Activated CD4-positive, CD25-positive, alpha-beta regulatory T cell (primary cell): ENCODE measurements around the gene CANX.

Experiments used
- DNase-seq, 4 experiments: peaks; one replicate each; lab custom pipeline; 2025; lab: John Stamatoyannopoulos, UW

CANX gene

GRCh38 chr5:179774442-179774841 is 75.7 kb downstream of the CANX start:
- DNase-seq, result no peak

GRCh38 chr5:179776411-179776938 is 77.7 kb downstream of the CANX start:
- DNase-seq, result no peak

DNA sequence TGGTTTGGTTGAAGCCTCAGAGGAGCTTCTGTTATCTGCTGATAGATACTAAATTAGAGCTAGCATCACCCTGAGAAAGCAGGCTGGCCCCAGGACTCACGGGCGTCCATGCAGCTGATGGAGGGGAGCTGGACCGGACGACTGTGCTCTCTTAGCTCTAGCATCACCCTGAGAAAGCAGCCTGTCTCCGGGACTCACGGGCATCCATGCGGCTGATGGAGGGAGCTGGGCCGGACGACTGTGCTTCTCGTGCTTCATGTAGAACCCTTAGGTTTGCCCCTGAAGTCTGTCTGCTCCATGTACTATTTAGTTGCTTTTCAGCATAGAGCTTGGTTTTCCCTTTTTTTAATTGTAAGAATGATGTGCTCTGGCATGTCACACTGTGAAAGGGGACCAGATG is 78.7 kb downstream of the CANX start:
- DNase-seq, result no peak

DNA sequence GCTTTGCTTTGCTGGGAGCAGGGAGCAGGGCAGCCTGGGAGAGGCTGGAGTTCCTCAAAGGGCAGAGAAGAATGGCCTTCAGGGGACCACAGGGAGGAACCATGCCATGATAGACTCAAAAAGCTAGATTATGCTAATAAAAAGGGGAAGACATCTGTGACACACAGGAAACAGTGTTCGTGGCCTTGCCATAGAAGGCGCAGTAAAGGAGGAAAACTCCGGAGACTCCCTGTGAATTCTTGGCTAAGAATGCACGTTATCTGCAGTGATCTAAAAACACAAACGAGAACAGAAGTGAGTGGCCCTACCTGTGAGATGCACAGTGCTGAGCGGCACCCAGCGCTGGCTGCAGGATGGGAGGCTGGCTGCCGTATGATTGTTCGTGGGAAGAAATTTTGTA is 79.1 kb downstream of the CANX start:
- no peak for DNase-seq

- DNase-seq, result no peak
Measured at GRCh38 chr5:179778591-179778990, 79.8 kb downstream of the CANX start.

DNA sequence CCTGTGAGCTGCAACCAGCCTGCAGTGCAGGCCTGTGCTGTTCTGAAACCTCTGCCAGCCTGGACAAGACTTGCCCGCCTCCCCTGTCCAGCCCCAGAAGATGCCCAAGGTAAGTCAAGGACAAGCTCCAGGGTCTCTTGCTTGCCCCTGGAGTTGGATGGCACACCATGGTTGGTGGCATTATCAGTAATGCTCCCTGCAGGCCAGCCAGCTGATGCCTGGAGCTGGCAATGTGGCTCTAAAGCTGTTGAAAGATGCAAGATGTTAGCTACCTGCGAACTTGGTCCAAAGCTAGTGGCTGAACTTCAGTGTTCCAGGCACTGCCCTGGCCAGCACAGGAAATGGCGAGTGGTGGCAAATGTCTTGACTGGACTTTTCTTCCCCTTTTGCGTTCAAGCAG is 81.1 kb downstream of the CANX start:
- no peak for DNase-seq

DNA sequence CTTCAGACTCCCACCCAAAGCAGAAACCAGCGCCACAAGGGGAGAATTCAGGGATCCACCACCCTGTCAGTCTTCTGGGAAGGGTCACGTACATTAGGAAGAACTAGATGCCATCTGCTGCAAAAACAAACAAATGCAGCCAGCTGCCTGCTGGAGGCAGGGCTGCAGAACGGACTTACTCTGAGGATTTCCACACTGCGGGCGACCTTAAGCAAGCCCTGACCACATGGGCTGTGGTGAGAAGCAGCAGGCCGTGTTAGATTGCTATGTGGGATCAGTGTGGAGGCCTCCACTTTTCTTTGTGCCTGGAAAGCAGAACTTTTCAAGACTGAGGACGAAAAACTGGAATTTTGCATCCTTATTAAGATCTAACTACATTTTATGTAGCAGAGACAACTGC is 81.6 kb downstream of the CANX start:
- no peak for DNase-seq
